SK-N-SH (cell line): ENCODE data around the gene GON7.
"Not testable (repeated sequence)": the region's sequence is repeated elsewhere in the genome, so short reads cannot be mapped to it uniquely, and the experiment has no call there.

Source experiments
- ELF1 ChIP-seq: IDR thresholded peaks from 2 replicates; pipeline ENCODE4 v1.4.0; 2012
- EP300 ChIP-seq, 2 experiments: IDR thresholded peaks; 2 replicates each; pipeline versions ENCODE4 v1.4.0 to v1.6.1; 2012; ENCODE audit warnings: borderline replicate concordance in 1 of 2, low read depth in 1 of 2, low read length in 1 of 2
- FOXM1 ChIP-seq: IDR thresholded peaks from 2 replicates; pipeline ENCODE4 v1.4.0; 2012; ENCODE audit warnings: low read depth, mild to moderate bottlenecking
- GABPA ChIP-seq: IDR thresholded peaks from 2 replicates; pipeline ENCODE4 v1.4.0; 2012; ENCODE audit warnings: low read depth, mild to moderate bottlenecking
- GATA2 ChIP-seq: sonication (generic); formaldehyde crosslinking; IDR thresholded peaks from 2 replicates; pipeline ENCODE4 v1.5.0; 2020; ENCODE audit warnings: mild to moderate bottlenecking, missing genetic modification reagents
- JUND ChIP-seq: IDR thresholded peaks from 2 replicates; pipeline ENCODE4 v1.4.0; 2012
- MXI1 ChIP-seq: IDR thresholded peaks from 2 replicates; pipeline ENCODE4 v1.6.1; 2012; ENCODE audit warnings: mild to moderate bottlenecking, low read depth, low read length, improper control_type of control experiment
- NFIC ChIP-seq: IDR thresholded peaks from 2 replicates; pipeline ENCODE4 v1.4.0; 2012; ENCODE audit warnings: borderline replicate concordance
- POLR2AphosphoS5 ChIP-seq: IDR thresholded peaks from 2 replicates; pipeline ENCODE4 v1.6.1; 2012; ENCODE audit warnings: low read depth, low read length
- RFX5 ChIP-seq: IDR thresholded peaks from 2 replicates; pipeline ENCODE4 v1.6.1; 2012; ENCODE audit warnings: mild to moderate bottlenecking, improper control_type of control experiment, low read length
- YY1 ChIP-seq: IDR thresholded peaks from 2 replicates; pipeline ENCODE4 v1.4.0; 2012; ENCODE audit warnings: low read depth, mild to moderate bottlenecking
- TF ChIP-seq, protein P1 (sequence below): fragments of 200-600 bp; sonication (generic); IDR thresholded peaks from 2 replicates; pipeline ENCODE4 v1.6.1; 2017; ENCODE audit warnings: antibody characterized with exemption, mild to moderate bottlenecking, moderate library complexity
- TF ChIP-seq, protein P2 (sequence below): IDR thresholded peaks from 2 replicates; pipeline ENCODE4 v1.4.0; 2012; ENCODE audit warnings: low read depth
- TF ChIP-seq, protein P3 (sequence below): fragments of 150-350 bp; IDR thresholded peaks from 2 replicates; pipeline ENCODE4 v1.6.1; 2017; ENCODE audit warnings: antibody characterized with exemption, low read length, low read depth, borderline replicate concordance

DNA sequence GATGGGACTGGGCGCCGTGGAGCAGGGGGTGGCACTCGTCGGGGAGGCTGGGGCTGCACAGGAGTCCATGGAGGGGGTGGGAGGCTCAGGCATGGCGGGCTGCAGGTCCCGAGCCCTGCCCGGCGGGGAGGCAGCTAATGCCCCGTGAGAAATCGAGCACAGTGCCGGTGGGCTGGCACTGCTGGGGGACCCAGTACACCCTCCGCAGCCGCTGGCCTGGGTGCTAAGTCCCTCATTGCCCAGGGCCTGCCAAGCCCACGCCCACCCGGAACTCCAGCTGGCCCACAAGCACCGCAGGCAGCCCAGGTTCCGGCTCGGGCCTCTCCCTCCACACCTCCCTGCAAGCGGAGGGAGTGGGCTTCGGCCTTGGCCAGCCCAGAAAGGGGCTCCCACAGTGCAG, 36.7 kb downstream of the GON7 start:
- TF ChIP-seq EP300 (IDR thresholded peaks at IDR 0.05; ENCODE audit: borderline replicate concordance in 1 of 2, low read depth in 1 of 2, low read length in 1 of 2); POLR2AphosphoS5; RFX5; ELF1; NFIC; FOXM1; GATA2 (CRISPR knock-in tag); JUND; YY1; MXI1; GABPA: not testable (repeated sequence)
- TF ChIP-seq, protein P1, sequence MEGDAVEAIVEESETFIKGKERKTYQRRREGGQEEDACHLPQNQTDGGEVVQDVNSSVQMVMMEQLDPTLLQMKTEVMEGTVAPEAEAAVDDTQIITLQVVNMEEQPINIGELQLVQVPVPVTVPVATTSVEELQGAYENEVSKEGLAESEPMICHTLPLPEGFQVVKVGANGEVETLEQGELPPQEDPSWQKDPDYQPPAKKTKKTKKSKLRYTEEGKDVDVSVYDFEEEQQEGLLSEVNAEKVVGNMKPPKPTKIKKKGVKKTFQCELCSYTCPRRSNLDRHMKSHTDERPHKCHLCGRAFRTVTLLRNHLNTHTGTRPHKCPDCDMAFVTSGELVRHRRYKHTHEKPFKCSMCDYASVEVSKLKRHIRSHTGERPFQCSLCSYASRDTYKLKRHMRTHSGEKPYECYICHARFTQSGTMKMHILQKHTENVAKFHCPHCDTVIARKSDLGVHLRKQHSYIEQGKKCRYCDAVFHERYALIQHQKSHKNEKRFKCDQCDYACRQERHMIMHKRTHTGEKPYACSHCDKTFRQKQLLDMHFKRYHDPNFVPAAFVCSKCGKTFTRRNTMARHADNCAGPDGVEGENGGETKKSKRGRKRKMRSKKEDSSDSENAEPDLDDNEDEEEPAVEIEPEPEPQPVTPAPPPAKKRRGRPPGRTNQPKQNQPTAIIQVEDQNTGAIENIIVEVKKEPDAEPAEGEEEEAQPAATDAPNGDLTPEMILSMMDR: not testable (repeated sequence)
- TF ChIP-seq, protein P2, sequence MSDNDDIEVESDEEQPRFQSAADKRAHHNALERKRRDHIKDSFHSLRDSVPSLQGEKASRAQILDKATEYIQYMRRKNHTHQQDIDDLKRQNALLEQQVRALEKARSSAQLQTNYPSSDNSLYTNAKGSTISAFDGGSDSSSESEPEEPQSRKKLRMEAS: not testable (repeated sequence)
- TF ChIP-seq, protein P3, sequence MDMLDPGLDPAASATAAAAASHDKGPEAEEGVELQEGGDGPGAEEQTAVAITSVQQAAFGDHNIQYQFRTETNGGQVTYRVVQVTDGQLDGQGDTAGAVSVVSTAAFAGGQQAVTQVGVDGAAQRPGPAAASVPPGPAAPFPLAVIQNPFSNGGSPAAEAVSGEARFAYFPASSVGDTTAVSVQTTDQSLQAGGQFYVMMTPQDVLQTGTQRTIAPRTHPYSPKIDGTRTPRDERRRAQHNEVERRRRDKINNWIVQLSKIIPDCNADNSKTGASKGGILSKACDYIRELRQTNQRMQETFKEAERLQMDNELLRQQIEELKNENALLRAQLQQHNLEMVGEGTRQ: not testable (repeated sequence)
